ENCODE results near the gene MROH7.

MROH7 gene

GRCh38 chr1:54711536-54711935, 70.0 kb downstream of the MROH7 start:
- H3K9me3 Mint-ChIP-seq = no peaks in the 10 kb centered on the region
- H3K4me1 Mint-ChIP-seq (ENCODE audit: low read depth) = peaks cover 13% of the 10 kb centered on the region
- no peak overlapping the region for H3K4me3 Mint-ChIP-seq
- peaks cover 5% of the 10 kb centered on the region for H3K36me3 Mint-ChIP-seq (ENCODE audit: low read depth)
- H3K27ac Mint-ChIP-seq = no peak overlapping the region
- H3K27me3 Mint-ChIP-seq = peaks cover 4% of the 10 kb centered on the region

- peaks cover 35% of the 10 kb centered on the region for H3K4me1 Mint-ChIP-seq (ENCODE audit: low read depth)
- H3K4me3 Mint-ChIP-seq = peak overlapping the region; percentile 97
- no peaks in the 10 kb centered on the region for H3K27me3 Mint-ChIP-seq
- peaks cover 29% of the 10 kb centered on the region for H3K36me3 Mint-ChIP-seq (ENCODE audit: low read depth)
- H3K27ac Mint-ChIP-seq = peak overlapping the region; percentile 97
- no peaks in the 10 kb centered on the region for H3K9me3 Mint-ChIP-seq
Observed at GRCh38 chr1:54714881-54715492, 73.4 kb downstream of the MROH7 start.

GRCh38 chr1:54715493-54716298, 74.1 kb downstream of the MROH7 start, which contains the start of gene TTC4:
Gene TTC4, plus strand, starts transcription at chr1:54715861. Its CDS starts 48 bp downstream, at chr1:54715909.
- H3K4me3 Mint-ChIP-seq = peak within 1 kb of the TSS; percentile 97
- peaks cover 35% of the 10 kb centered on the region for H3K4me1 Mint-ChIP-seq (ENCODE audit: low read depth)
- peaks cover 33% of the 10 kb centered on the region for H3K36me3 Mint-ChIP-seq (ENCODE audit: low read depth)
- H3K27me3 Mint-ChIP-seq = no peaks in the 10 kb centered on the region
- peak within 1 kb of the TSS; percentile 97 for H3K27ac Mint-ChIP-seq
- H3K9me3 Mint-ChIP-seq = no peaks in the 10 kb centered on the region

- no peaks in the 10 kb centered on the region for H3K9me3 Mint-ChIP-seq
- peak overlapping the region; percentile 97 for H3K27ac Mint-ChIP-seq
- H3K36me3 Mint-ChIP-seq (ENCODE audit: low read depth) = peaks cover 41% of the 10 kb centered on the region
- peaks cover 38% of the 10 kb centered on the region for H3K4me1 Mint-ChIP-seq (ENCODE audit: low read depth)
- H3K4me3 Mint-ChIP-seq = peak overlapping the region; percentile 97
- H3K27me3 Mint-ChIP-seq = no peaks in the 10 kb centered on the region
Observed at GRCh38 chr1:54716299-54717047, 74.9 kb downstream of the MROH7 start.

- H3K4me1 Mint-ChIP-seq (ENCODE audit: low read depth) = peaks cover 23% of the 10 kb centered on the region
- peaks cover 5% of the 10 kb centered on the region for H3K9me3 Mint-ChIP-seq
- H3K36me3 Mint-ChIP-seq (ENCODE audit: low read depth) = peaks cover 86% of the 10 kb centered on the region
- H3K27ac Mint-ChIP-seq = no peak overlapping the region
- no peaks in the 10 kb centered on the region for H3K27me3 Mint-ChIP-seq
- H3K4me3 Mint-ChIP-seq = no peak overlapping the region
Observed at GRCh38 chr1:54721719-54722118, 80.1 kb downstream of the MROH7 start.

GRCh38 chr1:54723985-54724384, 82.4 kb downstream of the MROH7 start:
- Mint-ChIP-seq H3K4me1 (ENCODE audit: low read depth) (peaks cover 7% of the 10 kb centered on the region), H3K27me3 (no peaks in the 10 kb centered on the region), H3K4me3 (no peak overlapping the region), H3K36me3 (ENCODE audit: low read depth) (peaks cover 90% of the 10 kb centered on the region), H3K9me3 (peaks cover 5% of the 10 kb centered on the region), H3K27ac (no peak overlapping the region)

GRCh38 chr1:54724771-54725170, 83.2 kb downstream of the MROH7 start:
- H3K27me3 Mint-ChIP-seq = no peaks in the 10 kb centered on the region
- peaks cover 90% of the 10 kb centered on the region for H3K36me3 Mint-ChIP-seq (ENCODE audit: low read depth)
- peaks cover 3% of the 10 kb centered on the region for H3K4me1 Mint-ChIP-seq (ENCODE audit: low read depth)
- no peak overlapping the region for H3K4me3 Mint-ChIP-seq
- peaks cover 5% of the 10 kb centered on the region for H3K9me3 Mint-ChIP-seq
- no peak overlapping the region for H3K27ac Mint-ChIP-seq

- H3K36me3 Mint-ChIP-seq (ENCODE audit: low read depth) = peaks cover 84% of the 10 kb centered on the region
- H3K4me3 Mint-ChIP-seq = no peak overlapping the region
- H3K27me3 Mint-ChIP-seq = no peaks in the 10 kb centered on the region
- H3K4me1 Mint-ChIP-seq (ENCODE audit: low read depth) = no peaks in the 10 kb centered on the region
- H3K9me3 Mint-ChIP-seq = peaks cover 5% of the 10 kb centered on the region
- no peak overlapping the region for H3K27ac Mint-ChIP-seq
Observed at GRCh38 chr1:54728027-54728426, 86.4 kb downstream of the MROH7 start.

GRCh38 chr1:54736685-54737084, 95.1 kb downstream of the MROH7 start:
- H3K4me3 Mint-ChIP-seq = no peak overlapping the region
- no peaks in the 10 kb centered on the region for H3K27me3 Mint-ChIP-seq
- no peaks in the 10 kb centered on the region for H3K4me1 Mint-ChIP-seq (ENCODE audit: low read depth)
- no peaks in the 10 kb centered on the region for H3K9me3 Mint-ChIP-seq
- peaks cover 66% of the 10 kb centered on the region for H3K36me3 Mint-ChIP-seq (ENCODE audit: low read depth)
- peak overlapping the region; percentile 16 for H3K27ac Mint-ChIP-seq

- H3K36me3 Mint-ChIP-seq (ENCODE audit: low read depth) = peaks cover 72% of the 10 kb centered on the region
- no peaks in the 10 kb centered on the region for H3K27me3 Mint-ChIP-seq
- H3K27ac Mint-ChIP-seq = no peak overlapping the region
- H3K9me3 Mint-ChIP-seq = no peaks in the 10 kb centered on the region
- no peaks in the 10 kb centered on the region for H3K4me1 Mint-ChIP-seq (ENCODE audit: low read depth)
- H3K4me3 Mint-ChIP-seq = no peak overlapping the region
Observed at GRCh38 chr1:54738244-54738643, 96.7 kb downstream of the MROH7 start.

- Mint-ChIP-seq H3K27me3 (no peaks in the 10 kb centered on the region), H3K4me1 (ENCODE audit: low read depth) (no peaks in the 10 kb centered on the region), H3K4me3 (no peak overlapping the region), H3K9me3 (no peaks in the 10 kb centered on the region), H3K27ac (no peak overlapping the region), H3K36me3 (ENCODE audit: low read depth) (peaks cover 48% of the 10 kb centered on the region)
Observed at GRCh38 chr1:54741531-54741930, 99.9 kb downstream of the MROH7 start.

GRCh38 chr1:54742282-54742681, 100.7 kb downstream of the MROH7 start:
- H3K4me1 Mint-ChIP-seq (ENCODE audit: low read depth) = no peaks in the 10 kb centered on the region
- H3K27me3 Mint-ChIP-seq = no peaks in the 10 kb centered on the region
- no peak overlapping the region for H3K4me3 Mint-ChIP-seq
- no peaks in the 10 kb centered on the region for H3K9me3 Mint-ChIP-seq
- no peak overlapping the region for H3K27ac Mint-ChIP-seq
- H3K36me3 Mint-ChIP-seq (ENCODE audit: low read depth) = peaks cover 40% of the 10 kb centered on the region

GRCh38 chr1:54743416-54744226, 102.0 kb downstream of the MROH7 start:
- no peaks in the 10 kb centered on the region for H3K27me3 Mint-ChIP-seq
- no peaks in the 10 kb centered on the region for H3K4me1 Mint-ChIP-seq (ENCODE audit: low read depth)
- H3K9me3 Mint-ChIP-seq = no peaks in the 10 kb centered on the region
- H3K4me3 Mint-ChIP-seq = no peak overlapping the region
- H3K27ac Mint-ChIP-seq = no peak overlapping the region
- H3K36me3 Mint-ChIP-seq (ENCODE audit: low read depth) = peaks cover 30% of the 10 kb centered on the region

GRCh38 chr1:54744696-54745095, 103.1 kb downstream of the MROH7 start:
- peaks cover 24% of the 10 kb centered on the region for H3K36me3 Mint-ChIP-seq (ENCODE audit: low read depth)

More at GRCh38 chr1:54744696-54745095, 103.1 kb downstream of the MROH7 start:
- Mint-ChIP-seq H3K4me3 (no peak overlapping the region), H3K4me1 (ENCODE audit: low read depth) (no peaks in the 10 kb centered on the region), H3K9me3 (no peaks in the 10 kb centered on the region), H3K27ac (no peak overlapping the region), H3K27me3 (no peaks in the 10 kb centered on the region)

Data from stimulated activated naive CD8-positive, alpha-beta T cell treated with anti-CD3 and anti-CD28 coated beads, Interleukin-15, Interleukin-2, amounts not matched to agents 100 ng/mL and 50 ng/mL, for 24 hours (primary cell).